GM21737 (cell line): Measurements from ENCODE around the gene ZFP92.

Source experiments
- ATAC-seq: cut with Tn5 transposase; IDR thresholded peaks from one replicate; pipeline ENCODE4 v1.9.1; 2021; ENCODE audit warnings: mild to moderate bottlenecking, moderate library complexity; ENCODE audit not compliant: unreplicated experiment

The ZFP92 gene

GRCh38 chrX:153406903-153407302 lies 4.4 kb upstream of the ZFP92 start:
- no peak for ATAC-seq

- ATAC-seq, result no peak
Measured at GRCh38 chrX:153407736-153408135, 3.5 kb upstream of the ZFP92 start.

GRCh38 chrX:153408221-153408721 lies 3.0 kb upstream of the ZFP92 start:
- ATAC-seq, result no peak

- no peak for ATAC-seq
Measured at GRCh38 chrX:153408871-153409351, 2.4 kb upstream of the ZFP92 start.

GRCh38 chrX:153409414-153410101 lies 1.7 kb upstream of the ZFP92 start:
- no peak for ATAC-seq

GRCh38 chrX:153410373-153410772 lies 899 bp upstream of the ZFP92 start:
- no peak for ATAC-seq

- no peak for ATAC-seq
Measured at GRCh38 chrX:153410888-153411254, 401 bp upstream of the ZFP92 start.

- no peak for ATAC-seq
Measured at GRCh38 chrX:153411988-153412574, 809 bp downstream of the ZFP92 start.

GRCh38 chrX:153412746-153413720 lies 1.8 kb downstream of the ZFP92 start:
- ATAC-seq, result no peak

GRCh38 chrX:153413731-153414130 lies 2.5 kb downstream of the ZFP92 start:
- ATAC-seq, result no peak

- ATAC-seq, result no peak
Measured at GRCh38 chrX:153414856-153415510, 3.7 kb downstream of the ZFP92 start.

GRCh38 chrX:153416781-153417450 lies 5.6 kb downstream of the ZFP92 start:
- ATAC-seq, result no peak

GRCh38 chrX:153417637-153418036 lies 6.4 kb downstream of the ZFP92 start:
- ATAC-seq, result no peak

- ATAC-seq, result no peak
Measured at GRCh38 chrX:153420851-153421599, 9.8 kb downstream of the ZFP92 start.

GRCh38 chrX:153421856-153422255 lies 10.6 kb downstream of the ZFP92 start:
- no peak for ATAC-seq

GRCh38 chrX:153423652-153424051 lies 12.4 kb downstream of the ZFP92 start:
- no peak for ATAC-seq

- ATAC-seq, result no peak
Measured at GRCh38 chrX:153426204-153426603, 14.9 kb downstream of the ZFP92 start.

GRCh38 chrX:153430796-153431195 lies 19.5 kb downstream of the ZFP92 start:
- ATAC-seq, result no peak

GRCh38 chrX:153433161-153433680 lies 21.9 kb downstream of the ZFP92 start:
- ATAC-seq, result no peak
